HTERT RPE-1 (cell line): ENCODE results near the gene RPP25.
"Not testable (repeated sequence)": the region's sequence is repeated elsewhere in the genome, so short reads cannot be mapped to it uniquely, and the experiment has no call there.

Experiments
- in situ Hi-C: fragments of 300-500 bp; cut with MboI; formaldehyde crosslinking; loops from 4 replicates; pipeline ENCODE4 v1.14.3; 2020; ENCODE audit warnings: low sequenced_read_pairs

The RPP25 gene

DNA sequence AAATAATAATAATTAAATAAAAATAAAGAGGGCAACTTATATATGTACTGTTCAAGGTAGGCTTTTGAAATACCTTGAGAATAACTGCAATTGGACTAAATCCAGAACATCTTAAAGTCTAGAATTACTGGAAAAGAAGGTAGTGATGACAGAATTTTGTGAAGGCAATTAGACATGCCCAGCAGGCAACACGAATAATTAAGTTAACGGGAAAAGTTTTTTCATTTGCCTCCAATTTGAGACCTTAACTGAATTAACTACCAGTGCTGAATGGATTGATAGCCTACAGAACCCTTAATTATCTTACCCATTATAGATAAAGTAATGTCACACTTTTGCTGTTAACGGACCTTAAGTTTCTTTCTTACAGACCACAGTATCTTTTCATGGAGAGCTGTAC lies 32.0 kb downstream of the RPP25 start:
- in situ Hi-C loops: no loop called here

DNA sequence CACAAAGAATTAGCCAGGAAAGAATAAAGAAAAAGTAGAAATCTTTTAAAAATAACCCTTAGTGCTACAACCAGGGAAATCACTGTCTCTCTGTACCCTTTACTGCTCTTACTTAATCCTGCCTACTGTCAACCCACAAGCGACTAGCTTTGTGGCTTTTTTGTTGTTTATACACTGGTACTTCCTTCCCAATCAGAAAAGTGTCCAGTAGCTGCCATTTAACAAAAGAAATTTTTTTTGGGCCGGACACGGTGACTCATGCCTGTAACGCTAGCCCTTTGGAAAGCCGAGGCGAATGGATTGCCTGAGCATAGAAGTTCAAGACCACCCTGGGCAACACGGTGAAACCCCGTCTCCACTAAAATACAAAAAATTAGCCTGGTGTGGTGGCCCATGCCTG lies 36.1 kb downstream of the RPP25 start:
- in situ Hi-C loops: no loop called here

DNA sequence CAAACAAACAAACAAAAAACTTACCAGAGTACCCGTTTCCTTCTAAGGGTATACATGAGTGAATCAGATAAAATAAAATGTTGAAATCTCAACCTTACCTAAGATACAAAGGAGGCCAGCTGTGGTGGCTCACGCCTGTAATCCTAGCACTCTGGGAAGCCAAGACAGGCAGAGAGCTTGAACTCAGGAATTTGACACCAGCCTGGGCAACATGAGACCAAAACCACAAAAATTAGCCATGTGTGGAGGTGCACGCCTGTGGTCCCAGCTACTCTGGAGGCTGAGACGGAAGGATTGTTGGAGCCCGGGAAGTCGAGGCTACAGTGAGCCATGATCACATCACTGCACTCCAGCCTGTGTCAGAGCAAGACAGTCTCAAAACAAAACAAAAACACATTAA lies 38.9 kb downstream of the RPP25 start:
- in situ Hi-C loops: no loop called here

DNA sequence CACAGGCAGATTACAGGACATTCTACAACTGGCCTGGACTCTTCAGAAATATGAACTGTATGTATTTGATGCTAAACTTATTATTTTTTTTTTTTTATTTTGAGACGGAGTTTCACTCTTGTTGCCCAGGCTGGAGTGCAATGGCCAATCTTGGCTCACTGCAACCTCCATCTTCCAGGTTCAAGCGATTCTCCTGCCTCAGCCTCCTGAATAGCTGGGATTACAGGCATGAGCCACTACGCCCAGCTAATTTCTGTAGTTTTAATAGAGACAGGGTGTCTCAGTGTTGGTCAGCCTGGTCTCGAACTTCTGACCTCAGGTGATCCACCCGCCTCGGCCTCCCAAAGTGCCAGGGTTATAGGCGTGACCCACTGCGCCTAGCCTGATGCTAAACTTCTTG lies 42.8 kb downstream of the RPP25 start:
- in situ Hi-C loops: not testable (repeated sequence)

DNA sequence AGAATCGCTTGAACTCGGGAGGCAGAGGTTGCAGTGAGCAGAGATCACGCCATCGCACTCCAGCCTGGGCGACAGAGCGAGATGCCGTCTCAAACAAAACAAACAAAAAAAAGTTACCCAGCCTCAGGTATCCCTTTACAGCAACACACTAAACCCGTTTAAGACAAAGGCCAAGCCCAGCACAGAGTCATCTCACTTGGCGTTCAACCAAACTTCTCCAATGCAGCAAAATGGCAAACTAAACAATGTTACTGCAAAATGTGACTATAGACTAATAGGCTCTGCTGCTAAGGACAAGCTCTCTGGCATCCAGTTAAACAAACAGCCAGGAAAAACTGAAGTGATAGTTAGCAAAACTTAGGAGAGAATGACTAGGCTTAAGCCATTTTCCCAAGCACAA lies 43.5 kb downstream of the RPP25 start:
- in situ Hi-C loops: no loop called here

DNA sequence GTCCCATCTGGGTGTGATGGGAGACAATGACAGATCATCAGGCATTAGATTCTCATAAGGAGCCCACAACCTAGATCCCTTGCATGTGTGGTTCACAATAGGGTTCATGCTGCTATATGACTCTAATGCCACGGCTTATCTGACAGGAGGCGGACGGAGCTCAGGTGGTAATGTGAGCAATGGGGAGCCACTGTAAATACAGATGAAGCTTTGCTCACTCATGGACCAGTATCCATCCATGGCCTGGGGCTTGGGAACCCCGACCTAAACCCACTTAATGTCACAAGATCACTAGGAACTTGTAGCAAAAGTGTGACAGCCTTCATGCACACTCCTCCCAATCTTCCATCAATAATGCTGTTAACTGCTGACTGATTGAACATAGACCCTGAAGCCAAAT lies 47.9 kb downstream of the RPP25 start:
- in situ Hi-C loops: no loop called here

DNA sequence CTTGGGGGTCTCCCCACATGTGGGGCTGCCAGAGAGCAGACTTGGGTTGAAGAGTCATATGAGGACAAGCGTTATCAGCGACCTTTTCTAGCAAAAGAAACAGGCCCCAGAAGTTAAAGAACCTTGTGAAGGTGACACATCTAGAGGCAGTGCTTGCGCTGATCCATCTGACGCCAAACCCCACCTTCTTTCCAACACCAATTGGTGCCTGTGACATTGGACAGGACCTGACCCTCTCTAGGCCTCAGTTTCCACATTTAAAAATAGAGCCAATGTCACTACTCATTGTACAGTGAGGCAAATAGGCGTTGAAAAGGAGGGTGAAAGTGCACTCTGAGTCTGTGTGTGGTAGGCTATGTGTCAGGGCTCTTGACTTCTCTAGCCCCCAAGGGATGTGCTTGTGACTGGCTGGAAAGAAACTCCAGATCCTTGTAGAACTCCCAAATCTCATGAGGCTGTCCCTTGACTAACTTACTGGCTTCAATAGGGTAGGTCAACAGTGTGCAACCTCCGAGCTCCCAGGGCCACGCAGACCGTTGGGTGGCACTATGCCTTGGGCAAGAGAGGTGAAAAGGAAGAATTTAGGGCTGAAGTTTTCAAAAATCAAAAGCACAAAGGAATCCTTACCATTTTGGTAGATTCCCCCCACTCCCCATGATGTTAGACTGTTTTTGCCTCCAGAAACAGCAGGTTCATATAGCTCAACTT lies 49.3 kb downstream of the RPP25 start:
- in situ Hi-C loops: no loop called here

DNA sequence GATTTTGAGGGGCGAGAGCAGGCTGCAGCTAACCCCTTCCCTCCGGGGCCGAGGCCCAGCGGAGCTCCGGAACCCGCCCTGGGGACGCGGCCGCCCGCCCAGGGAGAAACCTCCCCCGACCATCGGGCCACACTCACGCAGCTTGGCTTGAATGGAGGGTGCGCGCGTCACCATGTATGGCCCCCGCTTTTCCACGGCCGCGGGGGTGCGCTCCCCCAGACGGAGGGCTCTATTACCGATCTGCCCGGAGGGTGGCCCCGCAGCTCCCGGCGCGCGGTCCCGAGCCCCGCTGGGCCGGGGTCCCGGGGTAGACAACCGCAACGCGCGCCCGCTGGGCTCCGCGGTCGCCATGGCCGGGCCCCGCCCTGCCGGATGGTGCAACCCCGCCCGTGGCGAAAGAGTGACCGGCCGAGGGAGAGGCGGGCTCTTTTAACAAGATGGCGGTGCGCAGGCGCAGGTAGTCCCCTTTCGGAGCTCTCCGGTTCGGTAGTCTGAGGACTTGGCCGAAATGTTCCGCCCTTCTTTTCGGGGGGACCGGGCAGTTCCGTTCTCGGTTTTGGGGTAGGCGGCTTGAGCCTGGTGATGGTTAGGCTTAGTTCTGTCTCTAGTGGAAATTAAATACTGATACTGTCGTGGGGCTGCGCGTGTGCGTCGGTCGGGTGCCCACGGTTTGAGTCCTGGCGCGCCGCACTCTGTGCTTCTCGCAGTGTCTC lies 50.0 kb downstream of the RPP25 start, which contains the start of gene FAM219B:
FAM219B (minus strand) TSS at position 402 of the 713 bp plus-strand sequence; CDS start at position 351, 51 bp downstream.
- in situ Hi-C loops: no loop called here

DNA sequence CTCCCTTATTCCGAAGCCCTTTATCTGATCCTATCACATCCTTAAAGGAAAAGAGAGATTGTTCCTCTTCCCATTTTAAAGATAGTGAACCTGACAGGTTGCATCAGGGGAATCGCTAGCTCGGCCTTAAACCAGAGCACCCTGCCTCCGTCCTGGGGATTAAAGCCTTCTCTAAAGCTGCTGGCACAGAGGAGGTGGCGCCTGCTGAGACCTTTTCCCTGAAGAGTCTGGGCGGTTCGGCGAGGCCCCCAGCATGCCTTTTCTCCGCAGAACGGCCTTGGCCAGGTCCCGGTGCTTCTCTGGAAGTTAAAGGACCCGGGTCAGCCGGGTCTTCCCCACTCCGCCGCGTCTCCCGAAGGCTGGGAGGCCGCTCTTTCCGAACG lies 50.5 kb downstream of the RPP25 start:
- in situ Hi-C loops: no loop called here
